ENCODE data around the gene BTN3A1.

GRCh38 chr6:26354162-26354561, 47.9 kb upstream of the BTN3A1 start:
- TF ChIP-seq CTCF (IDR thresholded peaks at IDR 0.05) (no peak), POLR2A (IDR thresholded peaks at IDR 0.05) (no peak), EP300 (IDR thresholded peaks at IDR 0.05) (no peak), POLR2AphosphoS5 (IDR thresholded peaks at IDR 0.05) (no peak)

All from sigmoid colon (tissue), 4 donors.